Astrocyte (in vitro differentiated cells and primary cell): ENCODE measurements around the gene ADGRA3. TPM values are rescaled to one million over a fixed set of nuclear protein-coding genes. Genes with fewer than 3 reads are reported as not detected.
A peak's percentile ranks its signal among the peaks of the same experiment; 100 is the strongest.

Source experiments
- DNase-seq: peaks from one replicate; pipeline ENCODE4 v3.0.0-alpha.2; 2010; ENCODE audit warnings: low read depth
- FAIRE-seq: peaks from 2 replicates; lab custom pipeline; 2011; peaks lifted over from hg19 to GRCh38; lab: Jason Lieb, UNC
- H2AFZ ChIP-seq: 2 replicates; pipeline ENCODE4 v1.6.0; 2012; ENCODE audit warnings: low read depth, low read length, inconsistent platforms
- H3K27ac ChIP-seq: 2 replicates; pipeline ENCODE4 v1.5.1; 2011; ENCODE audit warnings: low read depth, low read length, inconsistent platforms
- H3K27me3 ChIP-seq: 2 replicates; pipeline ENCODE4 v1.6.0; 2011; ENCODE audit warnings: low read length, inconsistent platforms; ENCODE audit not compliant: insufficient read depth
- H3K36me3 ChIP-seq: 2 replicates; pipeline ENCODE4 v1.5.1; 2011; ENCODE audit warnings: low read length, inconsistent platforms; ENCODE audit not compliant: insufficient read depth
- H3K4me1 ChIP-seq: 2 replicates; pipeline ENCODE4 v1.5.1; 2011; ENCODE audit warnings: low read length, inconsistent platforms; ENCODE audit not compliant: insufficient read depth
- H3K4me2 ChIP-seq: 2 replicates; pipeline ENCODE4 v1.6.0; 2012; ENCODE audit warnings: low read length, inconsistent platforms
- H3K4me3 ChIP-seq: 2 replicates; pipeline ENCODE4 v1.5.1; 2011; ENCODE audit warnings: low read depth, mild to moderate bottlenecking, low read length, inconsistent platforms; ENCODE audit not compliant: insufficient read depth
- H3K79me2 ChIP-seq: 2 replicates; pipeline ENCODE4 v1.6.0; 2012; ENCODE audit warnings: mild to moderate bottlenecking, low read length, inconsistent platforms; ENCODE audit not compliant: insufficient read depth
- H3K9ac ChIP-seq: 2 replicates; pipeline ENCODE4 v1.6.0; 2012; ENCODE audit warnings: mild to moderate bottlenecking, low read length, inconsistent platforms
- H3K9me3 ChIP-seq: 2 replicates; pipeline ENCODE4 v1.5.1; 2012; ENCODE audit warnings: low read depth, mild to moderate bottlenecking, low read length, inconsistent platforms; ENCODE audit not compliant: insufficient read depth
- H4K20me1 ChIP-seq: 2 replicates; pipeline ENCODE4 v1.6.0; 2012; ENCODE audit warnings: low read length, inconsistent platforms; ENCODE audit not compliant: insufficient read depth
- H3K27ac Mint-ChIP-seq: one replicate; pipeline ENCODE4 v1.8.0; 2021; ENCODE audit warnings: mild to moderate bottlenecking, mixed read lengths; ENCODE audit not compliant: unreplicated experiment
- H3K27me3 Mint-ChIP-seq: one replicate; pipeline ENCODE4 v1.8.0; 2021; ENCODE audit warnings: low read depth, mixed read lengths; ENCODE audit not compliant: unreplicated experiment
- H3K36me3 Mint-ChIP-seq: one replicate; pipeline ENCODE4 v1.8.0; 2021; ENCODE audit warnings: low read depth, mixed read lengths; ENCODE audit not compliant: unreplicated experiment
- H3K4me1 Mint-ChIP-seq: one replicate; pipeline ENCODE4 v1.8.0; 2021; ENCODE audit warnings: low read depth, mixed read lengths; ENCODE audit not compliant: unreplicated experiment
- H3K4me3 Mint-ChIP-seq: one replicate; pipeline ENCODE4 v1.8.0; 2021; ENCODE audit warnings: mild to moderate bottlenecking, moderate library complexity, mixed read lengths; ENCODE audit not compliant: unreplicated experiment
- H3K9me3 Mint-ChIP-seq: one replicate; pipeline ENCODE4 v1.8.0; 2021; ENCODE audit warnings: mild to moderate bottlenecking, mixed read lengths; ENCODE audit not compliant: unreplicated experiment
- EZH2 ChIP-seq: IDR thresholded peaks from 2 replicates; pipeline ENCODE4 v1.6.1; 2012; ENCODE audit warnings: mild to moderate bottlenecking, low read length, inconsistent platforms; ENCODE audit not compliant: insufficient read depth
- total RNA-seq: library from RNA; stranded (reverse); gene quantifications from 2 replicates; pipeline ENCODE4 v1.2.1, GENCODE V29; 2021
- TF ChIP-seq, protein P1 (sequence below): IDR thresholded peaks from 2 replicates; pipeline ENCODE4 v1.5.1; 2011; ENCODE audit warnings: low read depth, mild to moderate bottlenecking, inconsistent platforms, low read length, moderate library complexity; ENCODE audit not compliant: insufficient read depth

Gene ADGRA3
- total RNA-seq, 1 donor from 2014 or later, result 27.3 TPM

DNA sequence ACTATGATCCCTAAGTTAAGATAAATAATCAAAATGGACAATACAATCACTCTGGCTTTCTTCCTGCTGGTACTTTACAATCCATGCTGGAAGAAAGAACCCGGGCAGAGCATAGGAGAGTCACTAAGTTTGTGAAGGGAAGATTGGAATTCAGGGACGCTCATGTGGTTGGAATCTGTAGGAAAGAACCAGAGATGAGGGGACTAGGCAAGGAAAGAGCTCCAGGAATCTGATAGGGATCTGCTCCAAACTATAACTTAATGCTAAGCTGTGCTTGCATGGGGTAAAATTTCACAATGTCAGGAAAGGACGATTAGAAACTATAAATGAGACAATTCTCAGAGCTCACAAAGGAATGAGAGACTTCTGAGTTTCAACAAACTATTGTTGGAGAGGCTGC is 167.5 kb downstream of the ADGRA3 start:
- H2AFZ ChIP-seq, result no peak overlapping the region
- no peak for FAIRE-seq
- H3K27ac Mint-ChIP-seq, result no peak overlapping the region

DNA sequence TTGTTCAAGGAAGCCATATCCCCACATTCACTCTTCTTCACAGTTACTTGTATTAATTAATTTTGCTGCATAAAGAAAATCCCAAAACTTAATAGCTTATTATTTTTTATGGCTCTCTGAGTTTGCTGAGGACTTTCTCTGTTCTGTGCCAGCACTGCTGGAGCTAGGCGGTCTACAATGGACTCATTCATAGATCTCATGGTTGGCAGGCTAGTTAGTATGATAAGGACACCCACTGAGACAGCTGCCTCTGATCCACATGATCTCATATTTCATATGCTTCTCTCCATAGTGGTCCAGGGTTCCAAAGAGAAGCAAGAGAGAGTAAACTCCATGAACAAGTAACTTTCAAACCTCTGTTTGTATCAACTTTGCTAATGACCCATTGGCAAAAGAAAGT is 170.2 kb downstream of the ADGRA3 start:
- H3K9ac ChIP-seq, result no peak overlapping the region
- H3K4me3 Mint-ChIP-seq, result no peak overlapping the region
- FAIRE-seq (no peak), DNase-seq (no peak)
- no peak overlapping the region for H2AFZ ChIP-seq
- no peaks in the 10 kb centered on the region for H3K36me3 Mint-ChIP-seq
- no peaks in the 10 kb centered on the region for H4K20me1 ChIP-seq
- H3K4me3 ChIP-seq, result no peak overlapping the region
- no peak overlapping the region for H3K4me2 ChIP-seq
- no peaks in the 10 kb centered on the region for H3K9me3 ChIP-seq
- no peaks in the 10 kb centered on the region for H3K36me3 ChIP-seq
- H3K9me3 Mint-ChIP-seq, result peaks cover 3% of the 10 kb centered on the region
- H3K27ac ChIP-seq, result no peak overlapping the region
- peaks cover 7% of the 10 kb centered on the region for H3K4me1 Mint-ChIP-seq
- no peak overlapping the region for H3K27ac Mint-ChIP-seq
- TF ChIP-seq, protein P1, sequence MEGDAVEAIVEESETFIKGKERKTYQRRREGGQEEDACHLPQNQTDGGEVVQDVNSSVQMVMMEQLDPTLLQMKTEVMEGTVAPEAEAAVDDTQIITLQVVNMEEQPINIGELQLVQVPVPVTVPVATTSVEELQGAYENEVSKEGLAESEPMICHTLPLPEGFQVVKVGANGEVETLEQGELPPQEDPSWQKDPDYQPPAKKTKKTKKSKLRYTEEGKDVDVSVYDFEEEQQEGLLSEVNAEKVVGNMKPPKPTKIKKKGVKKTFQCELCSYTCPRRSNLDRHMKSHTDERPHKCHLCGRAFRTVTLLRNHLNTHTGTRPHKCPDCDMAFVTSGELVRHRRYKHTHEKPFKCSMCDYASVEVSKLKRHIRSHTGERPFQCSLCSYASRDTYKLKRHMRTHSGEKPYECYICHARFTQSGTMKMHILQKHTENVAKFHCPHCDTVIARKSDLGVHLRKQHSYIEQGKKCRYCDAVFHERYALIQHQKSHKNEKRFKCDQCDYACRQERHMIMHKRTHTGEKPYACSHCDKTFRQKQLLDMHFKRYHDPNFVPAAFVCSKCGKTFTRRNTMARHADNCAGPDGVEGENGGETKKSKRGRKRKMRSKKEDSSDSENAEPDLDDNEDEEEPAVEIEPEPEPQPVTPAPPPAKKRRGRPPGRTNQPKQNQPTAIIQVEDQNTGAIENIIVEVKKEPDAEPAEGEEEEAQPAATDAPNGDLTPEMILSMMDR, result no peak
- no peak for TF ChIP-seq EZH2
- H3K4me1 ChIP-seq, result no peaks in the 10 kb centered on the region
- no peaks in the 10 kb centered on the region for H3K27me3 Mint-ChIP-seq
- no peaks in the 10 kb centered on the region for H3K27me3 ChIP-seq
- no peaks in the 10 kb centered on the region for H3K79me2 ChIP-seq

More for the DNA sequence above, 167.5 kb downstream of the ADGRA3 start:
- H3K27ac ChIP-seq, result no peak overlapping the region
- H3K79me2 ChIP-seq, result no peaks in the 10 kb centered on the region
- no peak overlapping the region for H3K4me2 ChIP-seq
- H3K4me1 Mint-ChIP-seq, result peaks cover 7% of the 10 kb centered on the region
- H3K4me3 Mint-ChIP-seq, result no peak overlapping the region
- H3K36me3 Mint-ChIP-seq, result no peaks in the 10 kb centered on the region
- H3K36me3 ChIP-seq, result no peaks in the 10 kb centered on the region
- H3K27me3 Mint-ChIP-seq, result no peaks in the 10 kb centered on the region
- no peaks in the 10 kb centered on the region for H3K4me1 ChIP-seq
- no peaks in the 10 kb centered on the region for H3K9me3 ChIP-seq
- DNase-seq, result peak; percentile 32
- no peaks in the 10 kb centered on the region for H4K20me1 ChIP-seq
- no peak for TF ChIP-seq EZH2
- TF ChIP-seq, protein P1, result no peak
- no peak overlapping the region for H3K4me3 ChIP-seq
- no peak overlapping the region for H3K9ac ChIP-seq
- H3K9me3 Mint-ChIP-seq, result peaks cover 2% of the 10 kb centered on the region
- no peaks in the 10 kb centered on the region for H3K27me3 ChIP-seq

DNA sequence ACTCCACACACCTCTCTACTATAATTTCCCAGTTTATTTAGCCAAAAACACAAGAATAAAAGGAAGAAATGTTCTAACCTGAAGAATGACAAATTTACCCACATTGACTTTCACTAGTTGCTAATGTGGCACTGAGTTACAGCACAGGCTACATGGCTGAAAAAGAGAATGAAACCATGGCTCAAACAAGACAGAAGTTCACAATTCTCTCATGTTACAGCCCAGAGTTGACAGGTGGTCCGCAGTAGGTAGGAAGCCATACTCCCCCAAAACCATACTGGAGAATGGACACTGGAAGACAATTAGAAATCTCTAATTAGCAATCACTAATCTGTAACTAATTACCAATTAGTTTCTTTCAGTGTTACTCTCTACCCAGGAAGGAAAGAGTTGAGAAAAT is 170.8 kb downstream of the ADGRA3 start:
- Histone ChIP-seq H3K27me3 (no peaks in the 10 kb centered on the region), H3K9ac (no peak overlapping the region), H3K4me3 (no peak overlapping the region), H2AFZ (no peak overlapping the region), H3K9me3 (no peaks in the 10 kb centered on the region), H3K4me1 (no peaks in the 10 kb centered on the region), H4K20me1 (no peaks in the 10 kb centered on the region), H3K79me2 (no peaks in the 10 kb centered on the region), H3K4me2 (no peak overlapping the region), H3K36me3 (no peaks in the 10 kb centered on the region), H3K27ac (no peak overlapping the region)
- DNase-seq (no peak), FAIRE-seq (no peak)
- Mint-ChIP-seq H3K27me3 (no peaks in the 10 kb centered on the region), H3K4me3 (no peak overlapping the region), H3K36me3 (no peaks in the 10 kb centered on the region), H3K4me1 (peaks cover 7% of the 10 kb centered on the region), H3K27ac (no peak overlapping the region), H3K9me3 (peaks cover 3% of the 10 kb centered on the region)
- TF ChIP-seq, protein P1, result no peak
- TF ChIP-seq EZH2, result no peak
